Type B pancreatic cell (in vitro differentiated cells): Measurements from ENCODE around the gene PALD1. TPM values are rescaled to one million over a fixed set of nuclear protein-coding genes. Genes with fewer than 3 reads are reported as not detected.

Source experiments
- DNase-seq: peaks from one replicate; pipeline ENCODE4 v3.0.0; 2021; ENCODE audit warnings: mixed read lengths; ENCODE audit not compliant: unreplicated experiment; ENCODE audit errors: extremely low spot score
- H3K27ac Mint-ChIP-seq: 2 replicates; pipeline ENCODE4 v1.8.0; 2021; ENCODE audit warnings: mild to moderate bottlenecking, mixed read lengths
- H3K27me3 Mint-ChIP-seq: 2 replicates; pipeline ENCODE4 v1.8.0; 2021; ENCODE audit warnings: mixed read lengths
- H3K36me3 Mint-ChIP-seq: 2 replicates; pipeline ENCODE4 v1.8.0; 2021; ENCODE audit warnings: mixed read lengths
- H3K4me1 Mint-ChIP-seq: one replicate; pipeline ENCODE4 v1.8.0; 2021; ENCODE audit warnings: mixed read lengths; ENCODE audit not compliant: unreplicated experiment
- H3K4me3 Mint-ChIP-seq: 2 replicates; pipeline ENCODE4 v1.8.0; 2021; ENCODE audit warnings: mild to moderate bottlenecking, mixed read lengths
- H3K9me3 Mint-ChIP-seq: 2 replicates; pipeline ENCODE4 v1.8.0; 2021; ENCODE audit warnings: mixed read lengths
- total RNA-seq: library from RNA; stranded (reverse); gene quantifications from 2 replicates; pipeline ENCODE4 v1.2.1, GENCODE V29; 2021; ENCODE audit warnings: low replicate concordance
- TF ChIP-seq, protein P1 (sequence below): fragments of 200-600 bp; sonication (generic); conservative IDR thresholded peaks from 2 replicates; pipeline ENCODE4 v1.5.0; 2021; ENCODE audit warnings: antibody characterized with exemption, mild to moderate bottlenecking

PALD1 gene
- total RNA-seq, 1 donor from 2014 or later, result 9.6 TPM

- H3K9me3 Mint-ChIP-seq, result no peaks in the 10 kb centered on the region
- peaks cover 13% of the 10 kb centered on the region for H3K4me1 Mint-ChIP-seq
- H3K27ac Mint-ChIP-seq, result peak overlapping the region; percentile 8
- no peak overlapping the region for H3K4me3 Mint-ChIP-seq
- TF ChIP-seq, protein P1, sequence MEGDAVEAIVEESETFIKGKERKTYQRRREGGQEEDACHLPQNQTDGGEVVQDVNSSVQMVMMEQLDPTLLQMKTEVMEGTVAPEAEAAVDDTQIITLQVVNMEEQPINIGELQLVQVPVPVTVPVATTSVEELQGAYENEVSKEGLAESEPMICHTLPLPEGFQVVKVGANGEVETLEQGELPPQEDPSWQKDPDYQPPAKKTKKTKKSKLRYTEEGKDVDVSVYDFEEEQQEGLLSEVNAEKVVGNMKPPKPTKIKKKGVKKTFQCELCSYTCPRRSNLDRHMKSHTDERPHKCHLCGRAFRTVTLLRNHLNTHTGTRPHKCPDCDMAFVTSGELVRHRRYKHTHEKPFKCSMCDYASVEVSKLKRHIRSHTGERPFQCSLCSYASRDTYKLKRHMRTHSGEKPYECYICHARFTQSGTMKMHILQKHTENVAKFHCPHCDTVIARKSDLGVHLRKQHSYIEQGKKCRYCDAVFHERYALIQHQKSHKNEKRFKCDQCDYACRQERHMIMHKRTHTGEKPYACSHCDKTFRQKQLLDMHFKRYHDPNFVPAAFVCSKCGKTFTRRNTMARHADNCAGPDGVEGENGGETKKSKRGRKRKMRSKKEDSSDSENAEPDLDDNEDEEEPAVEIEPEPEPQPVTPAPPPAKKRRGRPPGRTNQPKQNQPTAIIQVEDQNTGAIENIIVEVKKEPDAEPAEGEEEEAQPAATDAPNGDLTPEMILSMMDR, result peak; percentile 30
- DNase-seq, result no peak
- H3K36me3 Mint-ChIP-seq, result peaks cover 4% of the 10 kb centered on the region
- peaks cover 8% of the 10 kb centered on the region for H3K27me3 Mint-ChIP-seq
Measured at GRCh38 chr10:70536196-70536861, 57.8 kb downstream of the PALD1 start.

GRCh38 chr10:70537398-70538194 is 59.0 kb downstream of the PALD1 start:
- Mint-ChIP-seq H3K36me3 (peaks cover 4% of the 10 kb centered on the region), H3K27ac (no peak overlapping the region), H3K4me1 (peaks cover 13% of the 10 kb centered on the region), H3K4me3 (no peak overlapping the region), H3K27me3 (peaks cover 8% of the 10 kb centered on the region), H3K9me3 (no peaks in the 10 kb centered on the region)
- no peak for DNase-seq
- TF ChIP-seq, protein P1, result peak; percentile 54

GRCh38 chr10:70538195-70538520 is 59.6 kb downstream of the PALD1 start:
- no peak for DNase-seq
- no peak overlapping the region for H3K27ac Mint-ChIP-seq
- H3K4me1 Mint-ChIP-seq, result peaks cover 13% of the 10 kb centered on the region
- peaks cover 4% of the 10 kb centered on the region for H3K36me3 Mint-ChIP-seq
- H3K27me3 Mint-ChIP-seq, result peaks cover 6% of the 10 kb centered on the region
- H3K4me3 Mint-ChIP-seq, result no peak overlapping the region
- no peaks in the 10 kb centered on the region for H3K9me3 Mint-ChIP-seq
- TF ChIP-seq, protein P1, result no peak

DNA sequence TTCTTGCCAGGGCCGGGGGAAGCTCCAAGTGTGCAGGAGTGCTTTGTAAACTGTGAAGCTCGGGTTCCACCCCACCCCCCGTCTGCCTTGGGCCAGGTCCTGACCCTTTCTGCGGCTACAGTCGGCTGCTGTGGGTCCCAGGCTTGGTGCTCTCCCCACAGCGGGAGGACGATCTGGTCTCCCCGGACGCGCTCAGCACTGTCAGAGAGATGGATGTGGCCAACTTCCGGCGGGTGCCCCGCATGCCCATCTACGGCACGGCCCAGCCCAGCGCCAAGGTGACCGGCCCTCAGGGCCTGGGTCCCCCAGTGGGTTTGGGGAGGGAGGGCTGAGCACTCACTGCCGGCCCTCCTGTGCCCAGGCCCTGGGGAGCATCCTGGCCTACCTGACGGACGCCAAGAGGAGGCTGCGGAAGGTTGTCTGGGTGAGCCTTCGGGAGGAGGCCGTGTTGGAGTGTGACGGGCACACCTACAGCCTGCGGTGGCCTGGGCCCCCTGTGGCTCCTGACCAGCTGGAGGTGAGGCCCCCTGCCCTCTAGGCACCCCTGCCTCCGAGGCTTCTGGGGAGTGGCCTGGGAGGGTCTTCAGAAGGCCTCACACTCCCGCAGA is 60.3 kb downstream of the PALD1 start:
- Mint-ChIP-seq H3K4me3 (no peak overlapping the region), H3K27ac (no peak overlapping the region), H3K36me3 (peaks cover 4% of the 10 kb centered on the region), H3K4me1 (peaks cover 14% of the 10 kb centered on the region), H3K27me3 (peaks cover 4% of the 10 kb centered on the region), H3K9me3 (no peaks in the 10 kb centered on the region)
- TF ChIP-seq, protein P1, result no peak
- no peak for DNase-seq

- Mint-ChIP-seq H3K4me3 (no peak overlapping the region), H3K9me3 (no peaks in the 10 kb centered on the region), H3K36me3 (peaks cover 4% of the 10 kb centered on the region), H3K4me1 (peaks cover 20% of the 10 kb centered on the region), H3K27ac (no peak overlapping the region), H3K27me3 (peaks cover 4% of the 10 kb centered on the region)
- no peak for DNase-seq
- TF ChIP-seq, protein P1, result no peak
Measured at GRCh38 chr10:70539471-70539870, 60.9 kb downstream of the PALD1 start.
